Embryonic facial prominence (tissue), 1 donor: ENCODE results near the gene EVPLL.
"Not testable (repeated sequence)": the region's sequence is repeated elsewhere in the genome, so short reads cannot be mapped to it uniquely, and the experiment has no call there.

Experiments
- DNase-seq: peaks from one replicate; pipeline ENCODE4 v3.0.0-alpha.2; 2016; ENCODE audit errors: extremely low spot score

The EVPLL gene

DNA sequence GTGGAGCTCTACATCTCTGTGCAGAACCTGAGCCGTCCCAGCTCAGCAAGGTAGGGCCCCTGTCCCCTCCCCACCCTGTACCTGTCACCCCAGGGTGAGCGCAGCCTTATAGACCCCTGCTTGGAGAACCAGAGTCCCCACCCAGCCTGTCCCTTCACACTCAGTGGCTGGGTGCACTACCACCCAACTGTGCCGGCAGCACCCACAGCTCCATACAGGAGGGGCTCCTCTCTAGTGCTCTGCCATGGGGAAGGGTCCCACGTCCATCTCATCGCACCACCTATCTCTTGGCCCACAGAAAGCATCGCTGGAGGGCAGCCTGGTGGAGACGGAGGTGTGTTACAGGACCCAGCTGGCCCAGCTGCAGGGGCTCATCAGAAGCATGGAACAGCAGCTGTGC is 45.4 kb downstream of the EVPLL start:
- DNase-seq, result not testable (repeated sequence)

GRCh38 chr17:18425593-18425992 is 48.0 kb downstream of the EVPLL start:
- not testable (repeated sequence) for DNase-seq

- DNase-seq, result not testable (repeated sequence)
Observed at GRCh38 chr17:18426639-18427038, 49.1 kb downstream of the EVPLL start.

DNA sequence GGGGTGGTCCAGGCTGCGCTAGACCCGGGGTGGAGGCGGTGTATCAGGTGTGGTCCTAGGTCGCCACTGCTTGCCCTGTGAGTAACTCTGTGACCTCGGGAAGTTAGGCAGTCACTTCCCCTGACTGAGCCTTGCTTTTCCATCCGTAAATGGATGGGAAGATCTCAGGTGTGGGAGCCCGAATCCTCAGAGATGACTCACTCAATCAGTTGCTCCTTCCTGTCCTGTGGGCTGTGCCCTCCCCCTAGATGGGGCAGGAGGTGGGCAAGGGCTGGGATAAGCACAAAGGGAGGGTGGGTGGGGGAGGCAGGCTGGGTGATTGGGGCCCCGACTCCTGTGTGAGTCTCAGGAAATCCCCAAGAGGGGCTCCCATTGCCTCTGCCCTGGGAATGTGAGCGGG is 54.6 kb downstream of the EVPLL start:
- DNase-seq, result not testable (repeated sequence)
